Activated CD4-positive, alpha-beta T cell treated with anti-CD3 and anti-CD28 coated beads, Interleukin-2, amount 10 ng/mL, durations not matched to agents 7 days and 5 days (primary cell): Measurements from ENCODE around the gene FAM53A. TPM values are rescaled to one million over a fixed set of nuclear protein-coding genes. Genes with fewer than 3 reads are reported as not detected.

ENCODE experiments used
- CTCF ChIA-PET: fragments of 350-600 bp; sonication (Branson Sonifier 250); formaldehyde crosslinking; loops from one replicate; lab custom pipeline; 2021; ENCODE audit warnings: antibody characterized with exemption; lab: Charles Lee
- POLR2A ChIA-PET: fragments of 350-600 bp; sonication (Branson Sonifier 250); formaldehyde crosslinking; loops from one replicate; lab custom pipeline; 2021; ENCODE audit warnings: antibody characterized with exemption; lab: Charles Lee
- DNase-seq: peaks from one replicate; pipeline ENCODE4 v3.0.0-alpha.2; 2020
- H3K27ac Mint-ChIP-seq: one replicate; pipeline ENCODE4 v1.8.0; 2021; ENCODE audit warnings: mild to moderate bottlenecking, moderate library complexity, mixed read lengths
- H3K27me3 Mint-ChIP-seq: one replicate; pipeline ENCODE4 v1.8.0; 2021; ENCODE audit warnings: mixed read lengths
- H3K36me3 Mint-ChIP-seq: one replicate; pipeline ENCODE4 v1.8.0; 2021; ENCODE audit warnings: low read depth, mixed read lengths
- H3K4me1 Mint-ChIP-seq: one replicate; pipeline ENCODE4 v1.8.0; 2021; ENCODE audit warnings: mixed read lengths
- H3K4me3 Mint-ChIP-seq: one replicate; pipeline ENCODE4 v1.8.0; 2021; ENCODE audit warnings: mild to moderate bottlenecking, moderate library complexity, mixed read lengths
- H3K9me3 Mint-ChIP-seq: one replicate; pipeline ENCODE4 v1.8.0; 2021; ENCODE audit warnings: mixed read lengths
- total RNA-seq, 2 experiments: library from RNA; stranded (reverse); gene quantifications; one replicate each; pipeline ENCODE4 v1.2.3, GENCODE V29; 2021

The FAM53A gene
- total RNA-seq, 2 experiments from 2014 or later, result 0.99 to 1.6 TPM

- H3K4me1 Mint-ChIP-seq, result no peaks in the 10 kb centered on the region
- no peaks in the 10 kb centered on the region for H3K9me3 Mint-ChIP-seq
- CTCF ChIA-PET, result interaction anchor here (0.6 kb wide), 3 partner anchors 18 to 159 kb away, joined by 3 to 4 read pairs (median 3); no protein-coding TSS in a partner anchor
- H3K27me3 Mint-ChIP-seq, result no peaks in the 10 kb centered on the region
- H3K27ac Mint-ChIP-seq, result no peak overlapping the region
- POLR2A ChIA-PET, result no interaction called here
- DNase-seq, result no peak
- H3K4me3 Mint-ChIP-seq, result no peak overlapping the region
- H3K36me3 Mint-ChIP-seq, result no peaks in the 10 kb centered on the region
Measured at GRCh38 chr4:1660948-1661677, 23.0 kb downstream of the FAM53A start.

GRCh38 chr4:1659104-1660043 is 24.7 kb downstream of the FAM53A start:
- ChIA-PET CTCF (interaction anchor here (1.2 to 1.4 kb wide), 2 partner anchors 14 to 18 kb away, joined by 3 read pairs; no protein-coding TSS in a partner anchor), POLR2A (no interaction called here)
- DNase-seq, result no peak
- Mint-ChIP-seq H3K27me3 (no peaks in the 10 kb centered on the region), H3K27ac (no peak overlapping the region), H3K9me3 (no peaks in the 10 kb centered on the region), H3K4me1 (no peaks in the 10 kb centered on the region), H3K36me3 (no peaks in the 10 kb centered on the region), H3K4me3 (no peak overlapping the region)

- POLR2A ChIA-PET, result no interaction called here
- no peak for DNase-seq
- Mint-ChIP-seq H3K27ac (no peak overlapping the region), H3K4me3 (no peak overlapping the region), H3K4me1 (no peaks in the 10 kb centered on the region), H3K9me3 (no peaks in the 10 kb centered on the region), H3K27me3 (no peaks in the 10 kb centered on the region), H3K36me3 (no peaks in the 10 kb centered on the region)
- CTCF ChIA-PET, result interaction anchor here (1.2 kb wide), 1 partner anchor 19 kb away, joined by 3 read pairs; no protein-coding TSS in a partner anchor
Measured at GRCh38 chr4:1658581-1658980, 25.5 kb downstream of the FAM53A start.

GRCh38 chr4:1658146-1658545 is 26.0 kb downstream of the FAM53A start:
- Mint-ChIP-seq H3K4me1 (no peaks in the 10 kb centered on the region), H3K4me3 (no peak overlapping the region), H3K27me3 (no peaks in the 10 kb centered on the region), H3K27ac (no peak overlapping the region), H3K9me3 (no peaks in the 10 kb centered on the region), H3K36me3 (no peaks in the 10 kb centered on the region)
- no peak for DNase-seq
- CTCF ChIA-PET, result interaction anchor here (1.2 kb wide), 1 partner anchor 19 kb away, joined by 3 read pairs; no protein-coding TSS in a partner anchor
- POLR2A ChIA-PET, result no interaction called here

DNA sequence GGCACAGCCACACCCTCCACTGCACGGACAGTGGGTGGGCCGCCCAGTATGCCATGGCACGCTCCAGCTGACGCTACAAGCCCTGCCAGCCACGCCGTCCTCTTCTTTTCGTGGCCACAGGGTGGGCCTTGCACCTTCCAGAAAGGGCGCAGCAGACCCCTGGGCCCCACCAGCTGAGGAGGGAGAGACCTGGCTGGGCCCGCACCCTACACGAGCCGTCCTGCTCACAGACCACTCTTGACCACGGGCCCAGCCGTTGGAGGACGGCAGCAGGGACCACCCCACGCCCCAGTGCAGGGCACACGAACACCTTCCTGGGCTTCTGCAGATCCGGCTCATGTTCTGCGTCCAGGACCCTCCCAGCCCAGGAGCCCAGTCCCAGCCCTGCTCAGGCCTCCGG is 27.1 kb downstream of the FAM53A start:
- H3K9me3 Mint-ChIP-seq, result no peaks in the 10 kb centered on the region
- no peak overlapping the region for H3K27ac Mint-ChIP-seq
- no peaks in the 10 kb centered on the region for H3K27me3 Mint-ChIP-seq
- DNase-seq, result no peak
- ChIA-PET CTCF (no interaction called here), POLR2A (no interaction called here)
- no peak overlapping the region for H3K4me3 Mint-ChIP-seq
- H3K4me1 Mint-ChIP-seq, result no peaks in the 10 kb centered on the region
- no peaks in the 10 kb centered on the region for H3K36me3 Mint-ChIP-seq

- ChIA-PET POLR2A (no interaction called here), CTCF (no interaction called here)
- DNase-seq, result no peak
- H3K9me3 Mint-ChIP-seq, result no peaks in the 10 kb centered on the region
- H3K4me1 Mint-ChIP-seq, result no peaks in the 10 kb centered on the region
- no peaks in the 10 kb centered on the region for H3K36me3 Mint-ChIP-seq
- H3K4me3 Mint-ChIP-seq, result no peak overlapping the region
- H3K27me3 Mint-ChIP-seq, result no peaks in the 10 kb centered on the region
- H3K27ac Mint-ChIP-seq, result no peak overlapping the region
Measured at GRCh38 chr4:1656132-1656531, 28.0 kb downstream of the FAM53A start.

DNA sequence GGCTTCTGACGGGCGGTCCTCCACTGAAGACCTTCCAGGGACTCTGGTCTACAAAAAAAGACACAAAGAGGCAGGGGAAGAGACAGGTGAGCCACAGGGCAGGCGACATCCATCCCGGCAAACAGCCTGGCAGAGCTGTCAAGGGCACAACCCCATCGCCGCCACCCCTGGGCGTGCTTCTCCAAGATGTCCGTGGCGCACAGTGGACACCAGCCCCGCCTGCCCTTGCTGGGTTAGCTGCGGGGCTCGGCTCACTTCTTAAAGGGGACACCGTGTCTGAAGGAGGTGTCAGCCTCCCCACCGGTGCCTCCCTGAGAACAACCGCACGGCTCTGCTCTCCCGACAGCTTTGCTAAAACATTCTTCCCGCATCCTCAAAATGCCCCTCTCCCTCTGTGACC is 28.4 kb downstream of the FAM53A start:
- Mint-ChIP-seq H3K4me1 (no peaks in the 10 kb centered on the region), H3K27me3 (no peaks in the 10 kb centered on the region), H3K9me3 (no peaks in the 10 kb centered on the region), H3K36me3 (no peaks in the 10 kb centered on the region), H3K4me3 (no peak overlapping the region), H3K27ac (no peak overlapping the region)
- ChIA-PET CTCF (no interaction called here), POLR2A (no interaction called here)
- no peak for DNase-seq

DNA sequence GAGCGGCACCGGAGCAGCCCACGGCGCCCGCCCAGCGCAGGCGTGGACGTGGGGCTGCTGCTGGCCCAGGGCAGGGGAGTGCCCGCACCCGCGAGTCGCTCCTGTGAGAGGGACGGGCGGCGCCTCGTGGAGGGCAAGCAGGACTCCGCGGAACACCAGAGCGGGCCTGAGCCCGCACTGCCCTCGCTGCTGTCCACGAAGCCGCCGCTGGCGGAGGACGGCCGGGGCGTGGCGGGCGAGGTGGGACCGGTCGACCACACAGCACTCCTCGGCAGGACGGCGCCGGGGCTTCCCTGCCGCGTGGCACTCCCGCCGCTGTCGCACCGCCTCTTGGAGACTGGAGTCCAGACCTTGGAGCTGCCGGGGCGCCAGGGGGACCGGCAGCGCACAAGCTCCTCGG is 29.0 kb downstream of the FAM53A start:
- no peaks in the 10 kb centered on the region for H3K4me1 Mint-ChIP-seq
- H3K36me3 Mint-ChIP-seq, result no peaks in the 10 kb centered on the region
- no peaks in the 10 kb centered on the region for H3K9me3 Mint-ChIP-seq
- no peak for DNase-seq
- CTCF ChIA-PET, result interaction anchor here (1.1 kb wide), 1 partner anchor 24 kb away, joined by 5 read pairs; no protein-coding TSS in a partner anchor
- POLR2A ChIA-PET, result no interaction called here
- H3K4me3 Mint-ChIP-seq, result no peak overlapping the region
- H3K27ac Mint-ChIP-seq, result no peak overlapping the region
- H3K27me3 Mint-ChIP-seq, result no peaks in the 10 kb centered on the region

- CTCF ChIA-PET, result interaction anchor here (1.1 kb wide), 1 partner anchor 25 kb away, joined by 5 read pairs; no protein-coding TSS in a partner anchor
- no peaks in the 10 kb centered on the region for H3K36me3 Mint-ChIP-seq
- H3K4me1 Mint-ChIP-seq, result no peaks in the 10 kb centered on the region
- POLR2A ChIA-PET, result no interaction called here
- no peaks in the 10 kb centered on the region for H3K9me3 Mint-ChIP-seq
- H3K27me3 Mint-ChIP-seq, result no peaks in the 10 kb centered on the region
- DNase-seq, result no peak
- H3K4me3 Mint-ChIP-seq, result no peak overlapping the region
- H3K27ac Mint-ChIP-seq, result peak overlapping the region; percentile 42
Measured at GRCh38 chr4:1654216-1654955, 29.7 kb downstream of the FAM53A start.

DNA sequence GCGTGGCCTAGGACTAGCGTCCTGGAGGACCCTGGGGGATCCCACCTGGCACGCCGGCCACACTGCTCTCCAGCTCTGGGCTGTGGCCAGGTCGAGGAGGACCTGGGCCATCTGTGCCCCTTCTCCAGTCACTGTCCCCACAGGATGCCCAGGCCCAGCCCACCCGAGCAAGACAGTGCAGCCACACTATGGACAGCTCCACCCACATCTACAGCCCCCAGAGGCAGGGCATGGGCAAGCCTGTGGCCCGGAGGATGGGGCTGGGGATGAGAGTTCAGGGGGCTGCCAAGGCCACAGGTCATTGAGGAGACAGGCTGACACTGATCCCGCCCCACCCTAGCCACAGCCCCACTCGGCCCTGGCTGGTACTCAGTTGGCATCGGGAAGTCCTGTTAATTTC is 30.3 kb downstream of the FAM53A start:
- DNase-seq, result no peak
- Mint-ChIP-seq H3K4me3 (no peak overlapping the region), H3K27ac (no peak overlapping the region), H3K36me3 (no peaks in the 10 kb centered on the region), H3K27me3 (no peaks in the 10 kb centered on the region), H3K4me1 (no peaks in the 10 kb centered on the region), H3K9me3 (no peaks in the 10 kb centered on the region)
- ChIA-PET CTCF (no interaction called here), POLR2A (no interaction called here)

DNA sequence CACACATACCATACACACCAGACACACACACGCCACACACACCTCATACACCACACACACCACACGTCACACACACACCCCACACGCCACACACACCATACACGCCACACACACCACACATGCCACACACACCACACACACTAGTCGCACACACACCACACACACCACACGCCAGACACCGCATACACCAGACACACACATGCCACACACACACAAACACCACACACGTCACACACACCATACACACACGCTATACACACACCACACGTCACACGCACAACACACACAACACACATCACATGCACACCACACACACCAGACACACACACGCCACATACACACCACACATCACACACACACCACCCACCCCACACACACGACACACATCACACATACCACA is 32.0 kb downstream of the FAM53A start:
- H3K36me3 Mint-ChIP-seq, result no peaks in the 10 kb centered on the region
- no peak for DNase-seq
- no peak overlapping the region for H3K4me3 Mint-ChIP-seq
- H3K27me3 Mint-ChIP-seq, result no peaks in the 10 kb centered on the region
- no peak overlapping the region for H3K27ac Mint-ChIP-seq
- POLR2A ChIA-PET, result no interaction called here
- CTCF ChIA-PET, result no interaction called here
- H3K4me1 Mint-ChIP-seq, result peaks cover 10% of the 10 kb centered on the region
- no peaks in the 10 kb centered on the region for H3K9me3 Mint-ChIP-seq

DNA sequence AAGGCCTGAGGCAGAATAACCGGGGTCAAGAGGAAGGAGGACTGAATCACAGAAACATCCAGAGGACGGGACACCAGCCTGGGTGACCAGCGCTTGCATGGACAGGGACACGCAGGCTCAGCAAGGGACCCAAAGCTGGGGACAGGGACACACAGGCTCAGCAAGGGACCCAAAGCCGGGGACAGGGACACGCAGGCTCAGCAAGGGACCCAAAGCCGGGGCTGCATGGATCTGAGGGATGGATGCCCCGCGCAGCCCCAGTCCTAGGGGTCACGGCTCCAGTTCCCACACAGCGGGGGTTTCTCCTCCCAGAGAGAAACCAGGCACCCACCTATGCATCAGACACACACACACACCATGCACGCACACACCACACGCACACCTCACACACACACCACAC is 32.5 kb downstream of the FAM53A start:
- CTCF ChIA-PET, result interaction anchor here (0.6 kb wide), 1 partner anchor 34 kb away, joined by 5 read pairs; no protein-coding TSS in a partner anchor
- Mint-ChIP-seq H3K9me3 (no peaks in the 10 kb centered on the region), H3K4me1 (peaks cover 10% of the 10 kb centered on the region), H3K27ac (no peak overlapping the region), H3K4me3 (no peak overlapping the region), H3K36me3 (no peaks in the 10 kb centered on the region), H3K27me3 (no peaks in the 10 kb centered on the region)
- no peak for DNase-seq
- POLR2A ChIA-PET, result no interaction called here
